GM18870 (cell line): ENCODE data around the gene ACSL3.
A peak's percentile ranks its signal among the peaks of the same experiment; 100 is the strongest.

Source experiments
- ATAC-seq: cut with Tn5 transposase; IDR thresholded peaks from one replicate; pipeline ENCODE4 v1.9.1; 2021; ENCODE audit warnings: moderate library complexity; ENCODE audit not compliant: unreplicated experiment

The ACSL3 gene

GRCh38 chr2:222939208-222939856 lies 78.5 kb downstream of the ACSL3 start:
- peak; percentile 69 for ATAC-seq

GRCh38 chr2:222939979-222940378 lies 79.1 kb downstream of the ACSL3 start:
- no peak for ATAC-seq

- no peak for ATAC-seq
Measured at GRCh38 chr2:222941510-222942032, 80.7 kb downstream of the ACSL3 start.

GRCh38 chr2:222942561-222942960 lies 81.7 kb downstream of the ACSL3 start:
- ATAC-seq: no peak

GRCh38 chr2:222942977-222943376 lies 82.1 kb downstream of the ACSL3 start:
- no peak for ATAC-seq

GRCh38 chr2:222943820-222944219 lies 83.0 kb downstream of the ACSL3 start:
- peak; percentile 77 for ATAC-seq

GRCh38 chr2:222944552-222944951 lies 83.7 kb downstream of the ACSL3 start:
- no peak for ATAC-seq

- no peak for ATAC-seq
Measured at GRCh38 chr2:222944971-222945740, 84.3 kb downstream of the ACSL3 start.

GRCh38 chr2:222945887-222946286 lies 85.1 kb downstream of the ACSL3 start:
- ATAC-seq: no peak

- ATAC-seq: no peak
Measured at GRCh38 chr2:222946700-222947287, 86.0 kb downstream of the ACSL3 start.

- no peak for ATAC-seq
Measured at GRCh38 chr2:222949073-222949472, 88.2 kb downstream of the ACSL3 start.

- no peak for ATAC-seq
Measured at GRCh38 chr2:222949690-222950323, 89.0 kb downstream of the ACSL3 start.

- ATAC-seq: no peak
Measured at GRCh38 chr2:222950638-222951285, 89.9 kb downstream of the ACSL3 start.

GRCh38 chr2:222952204-222952603 lies 91.4 kb downstream of the ACSL3 start:
- ATAC-seq: no peak

GRCh38 chr2:222955008-222955407 lies 94.2 kb downstream of the ACSL3 start:
- ATAC-seq: no peak

- ATAC-seq: no peak
Measured at GRCh38 chr2:222959358-222959757, 98.5 kb downstream of the ACSL3 start.

GRCh38 chr2:222960126-222960525 lies 99.3 kb downstream of the ACSL3 start:
- ATAC-seq: peak; percentile 85

GRCh38 chr2:222963641-222964040 lies 102.8 kb downstream of the ACSL3 start:
- no peak for ATAC-seq

- no peak for ATAC-seq
Measured at GRCh38 chr2:222964376-222965031, 103.7 kb downstream of the ACSL3 start.

- no peak for ATAC-seq
Measured at GRCh38 chr2:222965555-222965954, 104.7 kb downstream of the ACSL3 start.
